ENCODE data around the gene DCP1B. TPM values are rescaled to one million over a fixed set of nuclear protein-coding genes. Genes with fewer than 3 reads are reported as not detected.

Gene DCP1B
- total and polyA plus RNA-seq, 2 of the 4 experiments (the other 2 are of a cell fraction) = 13.3 to 19.7 TPM

DNA sequence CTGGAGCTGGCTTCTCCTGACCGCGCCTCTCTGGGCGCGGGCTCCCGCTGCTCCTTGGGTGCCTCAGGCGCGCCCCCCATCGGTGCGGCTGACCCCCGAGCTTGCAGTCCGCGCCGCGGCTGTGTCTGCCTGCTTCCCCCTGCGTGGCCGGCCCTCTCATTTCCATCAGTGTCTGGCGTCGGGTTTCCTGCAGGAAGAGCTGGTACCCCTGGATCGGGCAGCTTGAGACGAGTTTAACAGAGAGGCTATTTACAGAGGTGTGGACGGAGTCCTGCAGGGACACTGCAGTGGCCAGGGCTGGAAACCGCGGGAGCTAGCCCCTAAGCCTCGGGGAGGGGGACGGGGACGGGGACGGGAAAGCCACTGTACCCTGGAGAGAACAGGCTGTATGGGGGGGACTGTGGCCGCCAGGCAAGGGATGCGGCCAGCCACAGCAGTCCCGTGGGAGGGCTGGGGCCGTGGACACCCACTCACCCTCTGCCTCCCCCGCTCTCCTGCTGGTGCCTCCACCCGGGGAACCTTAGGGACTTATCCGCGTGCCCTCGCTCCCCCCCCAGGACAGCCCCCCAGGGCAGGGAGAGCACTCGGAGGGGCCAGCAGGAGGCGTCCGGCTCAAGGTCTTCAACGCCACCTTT lies 82.1 kb downstream of the DCP1B start:
- Histone ChIP-seq H2AFZ (replicated peaks; ENCODE audit: low read length, poor library complexity) (no peak overlapping the region), H3K9me1 (ENCODE audit: insufficient read depth, low read length) (no peaks in the 10 kb centered on the region), H3K9ac (ENCODE audit: low read depth, low read length) (no peak overlapping the region), H3K4me3 (ENCODE audit: insufficient read depth, low read depth, low read length) (no peak overlapping the region), H3K4me1 (ENCODE audit: control insufficient read depth, insufficient read depth, low read length) (no peaks in the 10 kb centered on the region), H3K79me1 (ENCODE audit: low read depth in 1 of 2, low read length in 2 of 2) (no peaks in the 10 kb centered on the region), H2BK120ac (ENCODE audit: low read depth, low read length) (no peak overlapping the region), H2BK20ac (ENCODE audit: low read depth, low read length) (no peak overlapping the region), H3K23ac (ENCODE audit: low read depth, low read length) (no peak overlapping the region), H3K4ac (ENCODE audit: low read depth, low read length) (no peak overlapping the region), H3K27me3 (ENCODE audit: control insufficient read depth, insufficient read depth, low read length) (peaks cover 69% of the 10 kb centered on the region), H4K5ac (ENCODE audit: low read depth, low read length) (no peak overlapping the region), H3K9me3 (ENCODE audit: control insufficient read depth, insufficient read depth, low read length) (no peaks in the 10 kb centered on the region; the same call in 1 of the 2 replicates), H3K4me2 (ENCODE audit: low read depth, low read length) (no peak overlapping the region), H2BK5ac (ENCODE audit: low read depth, low read length, poor library complexity, severe bottlenecking) (no peak overlapping the region), H3K36me3 (ENCODE audit: control insufficient read depth, insufficient read depth, low read length) (no peaks in the 10 kb centered on the region), H3K14ac (replicated peaks; ENCODE audit: low read depth, low read length) (no peak overlapping the region), H4K8ac (ENCODE audit: low read depth in 2 of 2, low read length in 2 of 2) (no peak overlapping the region), H3K18ac (ENCODE audit: low read depth, low read length) (no peak overlapping the region), H2AK5ac (ENCODE audit: low read depth, low read length) (no peak overlapping the region), H2BK15ac (ENCODE audit: low read depth, low read length) (no peak overlapping the region), H2AK9ac (replicated peaks; ENCODE audit: low read depth, low read length, poor library complexity) (no peak overlapping the region), H4K20me1 (ENCODE audit: insufficient read depth, low read length) (no peaks in the 10 kb centered on the region), H3K27ac (ENCODE audit: insufficient read depth, low read length) (no peak overlapping the region), H3K56ac (ENCODE audit: extremely low read depth, insufficient read depth, low read length) (no peak overlapping the region), H4K91ac (ENCODE audit: insufficient read depth, low read depth, low read length) (no peak overlapping the region)
- dilution Hi-C loops (cut with HindIII; ENCODE audit: low sequenced_read_pairs, unreplicated experiment) = no loop called here
- in situ Hi-C loops (cut with MboI; ENCODE audit: low sequenced_read_pairs) = no loop called here
- DNase-seq (no peak), ATAC-seq (ENCODE audit: low read depth) (no peak)
- POLR2A ChIA-PET (ENCODE audit: unreplicated experiment) = no interaction called here
- intact Hi-C loops (cut with micrococcal nuclease) = no loop called here
- CTCF ChIA-PET = no interaction called here
- no TSS peak for BruUV-seq (replicated peaks)
- WGBS, 2 experiments (ENCODE audit: extremely low coverage in 2 of 2, insufficient read length in 1 of 2) = 55% methylated on average over 14 of the region's 40 CpGs; no CpG with 5 or more reads in 1 of the 2 experiments
- TF ChIP-seq, protein P1, sequence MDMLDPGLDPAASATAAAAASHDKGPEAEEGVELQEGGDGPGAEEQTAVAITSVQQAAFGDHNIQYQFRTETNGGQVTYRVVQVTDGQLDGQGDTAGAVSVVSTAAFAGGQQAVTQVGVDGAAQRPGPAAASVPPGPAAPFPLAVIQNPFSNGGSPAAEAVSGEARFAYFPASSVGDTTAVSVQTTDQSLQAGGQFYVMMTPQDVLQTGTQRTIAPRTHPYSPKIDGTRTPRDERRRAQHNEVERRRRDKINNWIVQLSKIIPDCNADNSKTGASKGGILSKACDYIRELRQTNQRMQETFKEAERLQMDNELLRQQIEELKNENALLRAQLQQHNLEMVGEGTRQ (IDR thresholded peaks at IDR 0.05; ENCODE audit: low read depth, low read length) = no peak
- TF ChIP-seq, protein P2, sequence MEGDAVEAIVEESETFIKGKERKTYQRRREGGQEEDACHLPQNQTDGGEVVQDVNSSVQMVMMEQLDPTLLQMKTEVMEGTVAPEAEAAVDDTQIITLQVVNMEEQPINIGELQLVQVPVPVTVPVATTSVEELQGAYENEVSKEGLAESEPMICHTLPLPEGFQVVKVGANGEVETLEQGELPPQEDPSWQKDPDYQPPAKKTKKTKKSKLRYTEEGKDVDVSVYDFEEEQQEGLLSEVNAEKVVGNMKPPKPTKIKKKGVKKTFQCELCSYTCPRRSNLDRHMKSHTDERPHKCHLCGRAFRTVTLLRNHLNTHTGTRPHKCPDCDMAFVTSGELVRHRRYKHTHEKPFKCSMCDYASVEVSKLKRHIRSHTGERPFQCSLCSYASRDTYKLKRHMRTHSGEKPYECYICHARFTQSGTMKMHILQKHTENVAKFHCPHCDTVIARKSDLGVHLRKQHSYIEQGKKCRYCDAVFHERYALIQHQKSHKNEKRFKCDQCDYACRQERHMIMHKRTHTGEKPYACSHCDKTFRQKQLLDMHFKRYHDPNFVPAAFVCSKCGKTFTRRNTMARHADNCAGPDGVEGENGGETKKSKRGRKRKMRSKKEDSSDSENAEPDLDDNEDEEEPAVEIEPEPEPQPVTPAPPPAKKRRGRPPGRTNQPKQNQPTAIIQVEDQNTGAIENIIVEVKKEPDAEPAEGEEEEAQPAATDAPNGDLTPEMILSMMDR (conservative IDR thresholded peaks at IDR 0.05; ENCODE audit: low read depth, low read length) = no peak
- no peak for TF ChIP-seq CEBPB (IDR thresholded peaks at IDR 0.05; ENCODE audit: low read depth, low read length)
- no peak for TF ChIP-seq RCOR1 (IDR thresholded peaks at IDR 0.05; ENCODE audit: insufficient replicate concordance, low read length)
- TF ChIP-seq RAD21 (IDR thresholded peaks at IDR 0.05; ENCODE audit: low read length) = no peak
- TF ChIP-seq MXI1 (IDR thresholded peaks at IDR 0.05; ENCODE audit: borderline replicate concordance, low read depth, low read length) = no peak
- TF ChIP-seq RFX5 (IDR thresholded peaks at IDR 0.05; ENCODE audit: low read depth, low read length) = no peak
- no peak for TF ChIP-seq MAFK (IDR thresholded peaks at IDR 0.05; ENCODE audit: low read depth, low read length)
